Small intestine (tissue), 7 donors: Measurements from ENCODE around the gene ZNF142. TPM values are rescaled to one million over a fixed set of nuclear protein-coding genes. Genes with fewer than 3 reads are reported as not detected.

Experiments
- DNase-seq, 2 donors: peaks; one replicate each; pipeline versions ENCODE4 v3.0.0 to v3.0.0-alpha.2; 2013
- FAIRE-seq: peaks from 2 replicates; lab custom pipeline; 2012; peaks lifted over from hg19 to GRCh38; lab: Jason Lieb, UNC
- H3K27ac ChIP-seq, 3 donors: one replicate each; pipeline ENCODE4 v1.5.1; 2013; ENCODE audit warnings: low read length in 2 of 3, mild to moderate bottlenecking in 2 of 3, control low read depth in 1 of 3, inconsistent platforms in 1 of 3, low read depth in 1 of 3, moderate library complexity in 1 of 3
- H3K27me3 ChIP-seq, 3 donors: one replicate each; pipeline ENCODE4 v1.6.1; 2013; ENCODE audit warnings: low read length in 3 of 3, inconsistent platforms in 1 of 3; ENCODE audit not compliant: control insufficient read depth in 3 of 3, insufficient read depth in 3 of 3
- H3K36me3 ChIP-seq, 3 donors: one replicate each; pipeline ENCODE4 v1.6.1; 2013; ENCODE audit warnings: low read length in 3 of 3, inconsistent platforms in 1 of 3, low read depth in 1 of 3, mild to moderate bottlenecking in 1 of 3, moderate library complexity in 1 of 3; ENCODE audit not compliant: control insufficient read depth in 3 of 3, insufficient read depth in 2 of 3
- H3K4me1 ChIP-seq, 3 donors: one replicate each; pipeline ENCODE4 v1.6.1; 2013; ENCODE audit warnings: low read length in 2 of 3, inconsistent platforms in 1 of 3, low read depth in 1 of 3, mild to moderate bottlenecking in 1 of 3, moderate library complexity in 1 of 3; ENCODE audit not compliant: control insufficient read depth in 3 of 3, insufficient read depth in 2 of 3
- H3K4me3 ChIP-seq, 3 donors: one replicate each; pipeline ENCODE4 v1.5.1; 2013; ENCODE audit warnings: low read length in 3 of 3, control low read depth in 1 of 3, inconsistent platforms in 1 of 3, low read depth in 1 of 3, mild to moderate bottlenecking in 1 of 3, moderate library complexity in 1 of 3
- H3K9me3 ChIP-seq, 2 donors: one replicate each; pipeline ENCODE4 v1.6.1; 2013; ENCODE audit warnings: low read depth in 1 of 2, low read length in 1 of 2; ENCODE audit not compliant: control insufficient read depth in 2 of 2, insufficient read depth in 1 of 2
- WGBS, 3 donors: extraction: QIAGEN DNeasy Blood & Tissue Kit; methylation state at CpG; one replicate each; pipeline ENCODE4 v1.1.7; 2013; 5-methylcytosine and 5-hydroxymethylcytosine counted together
- polyA plus RNA-seq, 4 donors: library from polyadenylated mRNA; stranded (reverse) in 3 of 4; unstranded in 1 of 4; fragments of 200-250 nt in 3 of 4; fragments of 120-200 nt in 1 of 4; gene quantifications; one replicate each; pipeline versions ENCODE4 v1.2.1 to v1.2.3, GENCODE V29; 2013
- donor health status: healthy with polysubstance abuse.
- donor health status: control.
- donor health status: control.
- donor health status: Bipolar disorder and iron deficiency.
- donor health status: healthy.

The ZNF142 gene
- polyA plus RNA-seq, 4 donors: 3.0 to 12.6 (median 5.1) TPM

DNA sequence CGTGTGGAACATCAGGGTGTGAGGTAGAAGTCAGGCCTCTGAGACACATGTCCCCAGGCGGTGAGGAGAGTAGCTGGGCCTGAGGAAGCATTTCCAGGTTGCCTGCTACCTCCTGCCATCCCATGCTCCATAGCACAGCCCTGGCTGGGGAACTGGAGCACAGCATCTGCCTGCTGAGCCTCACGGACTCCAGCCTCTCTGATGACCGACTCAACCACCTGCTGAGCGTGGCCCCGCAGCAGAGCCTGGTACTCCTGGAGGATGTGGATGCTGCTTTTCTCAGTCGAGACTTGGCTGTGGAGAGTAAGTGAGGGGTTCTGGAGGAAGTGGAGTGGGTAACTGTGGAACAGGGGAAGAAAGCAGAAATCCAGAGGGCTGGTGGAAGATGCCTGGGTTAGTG is 3.0 kb upstream of the ZNF142 start:
- DNase-seq (no peak), FAIRE-seq (no peak)
- Histone ChIP-seq H3K4me3 (no peak overlapping the region), H3K27ac (no peak overlapping the region), H3K4me1 (peaks cover 0 to 7% (median 3%) of the 10 kb centered on the region in 3 donors), H3K36me3 (peaks cover 8 to 64% (median 20%) of the 10 kb centered on the region in 3 donors), H3K9me3 (no peaks in the 10 kb centered on the region), H3K27me3 (no peaks in the 10 kb centered on the region)
- WGBS, 3 donors: 86 to 90% (median 87%) methylated on average over 7 of the region's 7 CpGs

DNA sequence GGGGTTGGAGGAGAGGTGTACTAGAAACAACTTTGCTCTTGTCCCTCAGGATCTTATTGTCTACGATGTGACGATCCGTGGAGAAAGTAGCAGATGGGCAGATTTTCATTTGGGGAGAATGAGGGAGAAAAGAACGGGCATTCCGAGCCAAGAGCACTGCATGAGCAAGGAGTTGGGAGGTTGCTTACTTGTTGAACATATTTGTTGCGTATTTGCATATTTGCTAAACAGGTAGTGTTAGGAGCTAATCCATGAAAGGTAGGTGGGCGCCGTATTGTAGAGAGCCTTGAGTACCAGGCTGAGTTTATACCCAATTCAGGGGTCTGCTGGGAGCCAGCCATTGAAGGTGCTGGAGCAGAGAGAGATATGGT is 550 bp upstream of the ZNF142 start:
- DNase-seq (no peak), FAIRE-seq (no peak)
- H3K4me1 ChIP-seq: peaks cover 0 to 7% (median 3%) of the 10 kb centered on the region in 3 donors
- peak overlapping the region in 2 of 3 donors; percentile 73 to 77 for H3K4me3 ChIP-seq
- 8 to 17% (median 14%) methylated on average over 8 of the region's 8 CpGs for WGBS, 3 donors
- H3K36me3 ChIP-seq: peaks cover 7 to 57% (median 17%) of the 10 kb centered on the region in 3 donors
- H3K9me3 ChIP-seq: no peaks in the 10 kb centered on the region
- no peaks in the 10 kb centered on the region for H3K27me3 ChIP-seq
- peak overlapping the region in 2 of 3 donors; percentile 5 to 29 for H3K27ac ChIP-seq

DNA sequence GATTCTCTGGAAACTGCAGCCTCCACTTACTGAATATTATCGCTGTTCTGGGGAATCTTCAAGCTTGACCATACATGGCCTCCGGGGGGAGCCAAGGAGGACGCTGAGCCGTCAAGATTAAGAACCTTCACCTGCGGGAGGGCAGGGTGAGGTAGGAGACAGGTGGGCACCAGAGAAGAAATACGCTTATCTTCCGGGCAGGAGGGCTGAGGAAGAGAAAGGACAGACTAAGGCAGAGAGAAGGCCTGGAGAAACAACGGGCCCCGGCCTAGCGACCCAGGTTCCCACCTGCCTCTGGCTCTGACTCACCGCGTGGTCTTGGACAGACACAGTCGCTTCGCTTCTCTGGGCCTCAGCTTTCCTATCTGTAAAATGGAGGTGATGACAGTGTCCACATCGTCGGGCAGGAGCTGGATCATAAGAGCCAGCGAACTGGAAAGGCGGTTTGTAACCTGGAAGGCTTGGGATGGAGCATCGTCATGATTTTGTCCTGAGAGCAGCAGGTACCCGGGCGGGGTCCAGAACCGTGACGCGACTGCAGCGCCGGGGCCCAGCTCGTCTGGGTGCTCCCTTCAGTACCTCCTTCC is 659 bp downstream of the ZNF142 start:
- WGBS, 3 donors: 0 to 2% (median 1%) methylated on average over 26 to 27 of the region's 27 CpGs
- H3K36me3 ChIP-seq: peaks cover 10 to 53% (median 10%) of the 10 kb centered on the region in 3 donors

DNA sequence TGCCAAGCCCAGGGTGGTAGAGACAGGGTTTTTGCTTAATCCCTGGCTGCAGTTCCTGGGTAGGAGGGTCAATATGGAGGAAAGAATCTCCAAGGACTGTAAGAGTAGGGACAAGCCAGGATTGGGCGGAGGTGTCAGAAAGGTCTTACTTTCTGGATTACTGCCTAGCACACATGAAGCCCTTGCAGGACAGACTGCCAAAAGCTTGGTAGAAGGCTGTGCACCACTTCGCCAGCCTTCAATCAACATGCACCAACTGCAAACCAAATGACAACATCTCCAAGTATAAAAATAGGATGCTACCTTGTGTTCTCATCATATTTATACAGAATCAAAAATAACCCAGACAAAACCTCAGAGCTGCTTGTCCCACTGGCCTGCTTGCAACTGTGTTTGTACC is 3.7 kb downstream of the ZNF142 start:
- 95 to 100% (median 97%) methylated on average over 2 of the region's 2 CpGs for WGBS, 3 donors
- Histone ChIP-seq H3K9me3 (no peaks in the 10 kb centered on the region), H3K4me1 (peaks cover 0 to 7% (median 3%) of the 10 kb centered on the region in 3 donors), H3K4me3 (no peak overlapping the region), H3K36me3 (peaks cover 6 to 40% (median 13%) of the 10 kb centered on the region in 3 donors), H3K27ac (no peak overlapping the region), H3K27me3 (no peaks in the 10 kb centered on the region)
- DNase-seq (no peak), FAIRE-seq (no peak)

More for the DNA sequence above, 659 bp downstream of the ZNF142 start:
- FAIRE-seq (no peak), DNase-seq (peak; percentile 65 to 76)
- peaks cover 0 to 7% (median 3%) of the 10 kb centered on the region in 3 donors for H3K4me1 ChIP-seq
- no peaks in the 10 kb centered on the region for H3K27me3 ChIP-seq
- H3K27ac ChIP-seq: peak overlapping the region; percentile 28 to 77 (median 71)
- peak overlapping the region; percentile 73 to 77 (median 76) for H3K4me3 ChIP-seq
- no peaks in the 10 kb centered on the region for H3K9me3 ChIP-seq

DNA sequence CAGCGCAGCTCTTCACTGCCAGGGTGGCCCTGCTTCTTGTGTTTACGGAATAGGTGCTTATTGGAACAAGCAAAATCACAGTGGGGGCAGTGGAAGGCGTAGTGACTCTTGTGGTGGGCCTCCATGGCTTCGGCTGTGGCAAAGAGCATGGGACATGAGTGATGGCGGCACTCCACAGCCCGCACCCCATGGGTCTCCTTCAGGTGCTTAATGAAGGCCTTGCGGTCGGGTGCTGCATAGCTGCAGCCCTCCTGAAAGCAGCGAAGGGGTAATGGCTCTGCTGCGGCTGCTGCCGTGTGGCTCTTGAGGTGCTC is 10.7 kb downstream of the ZNF142 start:
- Histone ChIP-seq H3K4me1 (peaks cover 0 to 20% (median 0%) of the 10 kb centered on the region in 3 donors), H3K36me3 (peaks cover 13 to 62% (median 33%) of the 10 kb centered on the region in 3 donors), H3K27me3 (no peaks in the 10 kb centered on the region), H3K4me3 (no peak overlapping the region), H3K9me3 (no peaks in the 10 kb centered on the region), H3K27ac (no peak overlapping the region)
- no peak for FAIRE-seq
- 90 to 93% (median 92%) methylated on average over 11 of the region's 11 CpGs for WGBS, 3 donors
- no peak for DNase-seq

DNA sequence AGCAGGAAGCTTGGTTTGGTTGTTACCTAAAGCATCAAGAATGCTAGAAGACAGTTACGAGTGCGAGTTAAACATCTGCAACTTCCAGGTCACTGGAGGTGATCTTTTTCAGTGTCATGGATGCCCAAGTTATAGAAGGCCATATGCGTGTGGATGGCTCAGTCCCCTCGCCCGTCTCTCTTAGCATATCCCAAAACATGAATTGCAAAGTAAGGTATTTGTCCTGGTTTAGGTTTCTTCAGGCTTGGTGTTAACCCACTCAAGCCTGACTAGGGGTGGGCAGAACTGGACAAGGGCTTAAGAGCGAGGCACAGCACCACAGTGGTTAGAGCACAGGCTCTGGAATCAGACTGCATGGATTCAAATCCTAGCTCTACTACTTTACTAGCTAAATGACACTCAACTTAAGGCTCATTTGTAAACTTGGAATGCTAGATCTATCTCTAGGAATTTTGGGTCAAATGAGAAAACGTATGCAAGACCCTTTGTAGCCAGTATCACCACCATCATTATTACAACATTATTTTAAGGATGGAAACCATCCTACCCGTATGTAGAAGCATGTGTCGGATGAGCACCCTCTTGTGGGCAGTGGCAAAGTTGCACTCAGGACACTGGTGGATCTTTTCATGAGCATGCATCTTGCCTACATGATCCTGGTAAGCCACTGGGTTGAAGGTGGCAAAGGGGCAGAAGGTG is 11.2 kb downstream of the ZNF142 start:
- WGBS, 3 donors: 70 to 71% (median 71%) methylated on average over 9 of the region's 9 CpGs

DNA sequence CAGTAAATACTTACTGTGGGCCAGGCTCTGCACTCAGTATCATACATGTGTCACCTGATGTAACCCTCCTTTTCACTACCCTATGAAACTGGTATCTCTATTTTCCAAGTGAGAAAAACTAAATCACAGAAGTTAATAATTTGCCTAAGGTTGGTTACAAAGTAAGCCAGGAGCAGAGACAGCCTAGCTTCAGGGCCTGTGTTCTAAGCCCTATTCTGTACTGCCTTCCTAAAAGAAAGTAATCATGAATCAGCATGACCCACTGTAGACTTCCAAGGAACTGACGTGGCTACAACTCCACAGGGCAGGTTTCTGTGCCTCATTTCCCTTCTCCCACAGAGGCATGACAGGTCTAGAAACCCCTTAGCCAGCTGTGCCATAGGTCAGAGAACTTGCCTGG is 14.3 kb downstream of the ZNF142 start:
- no peak for FAIRE-seq
- H3K27ac ChIP-seq: peak overlapping the region in 1 of 3 donors; percentile 53
- DNase-seq: peak in 1 of 2 donors; percentile 71
- no peaks in the 10 kb centered on the region for H3K9me3 ChIP-seq
- H3K4me1 ChIP-seq: peaks cover 0 to 20% (median 0%) of the 10 kb centered on the region in 3 donors
- WGBS, 3 donors: 75 to 82% (median 75%) methylated on average over 1 of the region's 1 CpG
- peaks cover 14 to 75% (median 30%) of the 10 kb centered on the region in 3 donors for H3K36me3 ChIP-seq
- no peaks in the 10 kb centered on the region for H3K27me3 ChIP-seq
- H3K4me3 ChIP-seq: no peak overlapping the region

More for the DNA sequence above, 11.2 kb downstream of the ZNF142 start:
- Histone ChIP-seq H3K36me3 (peaks cover 13 to 66% (median 36%) of the 10 kb centered on the region in 3 donors), H3K27ac (no peak overlapping the region), H3K4me3 (no peak overlapping the region), H3K4me1 (peaks cover 0 to 20% (median 0%) of the 10 kb centered on the region in 3 donors), H3K27me3 (no peaks in the 10 kb centered on the region), H3K9me3 (no peaks in the 10 kb centered on the region)
- DNase-seq: peak; percentile 59 to 64
- no peak for FAIRE-seq

DNA sequence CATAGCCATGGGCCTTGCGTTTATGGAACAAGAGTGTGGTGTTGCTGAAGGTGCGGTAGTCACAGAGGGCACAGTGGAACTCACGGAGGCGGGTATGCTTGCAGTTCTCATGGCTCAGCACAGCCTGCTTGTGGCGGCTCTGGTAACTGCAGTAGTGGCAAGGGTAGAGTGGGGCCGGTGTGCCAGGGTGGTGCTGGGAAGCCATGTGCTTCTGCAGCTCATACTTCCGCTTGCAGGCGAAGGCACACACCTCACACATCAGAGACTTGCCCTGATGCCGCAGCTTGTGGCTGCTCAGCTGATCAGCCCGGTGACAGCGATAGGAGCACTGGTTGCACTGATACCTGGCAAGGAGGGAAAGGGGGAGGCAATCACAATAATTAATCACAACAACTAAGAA is 14.7 kb downstream of the ZNF142 start:
- Histone ChIP-seq H3K27ac (peak overlapping the region in 1 of 3 donors; percentile 53), H3K27me3 (no peaks in the 10 kb centered on the region), H3K9me3 (no peaks in the 10 kb centered on the region), H3K36me3 (peaks cover 16 to 73% (median 30%) of the 10 kb centered on the region in 3 donors), H3K4me3 (no peak overlapping the region), H3K4me1 (peaks cover 0 to 20% (median 0%) of the 10 kb centered on the region in 3 donors)
- WGBS, 3 donors: 89 to 91% (median 91%) methylated on average over 11 of the region's 11 CpGs
- DNase-seq (no peak), FAIRE-seq (no peak)
